WTC11 (cell line): ENCODE results near the gene ZSWIM6.

Source experiments
- E2F4 ChIP-seq: sonication (generic); formaldehyde crosslinking; IDR thresholded peaks from 2 replicates; pipeline ENCODE4 v1.8.1; 2022; ENCODE audit warnings: low read depth, mild to moderate bottlenecking, moderate library complexity, missing genetic modification reagents, borderline replicate concordance
- ELF4 ChIP-seq: sonication (generic); formaldehyde crosslinking; IDR thresholded peaks from 2 replicates; pipeline ENCODE4 v1.8.1; 2022; ENCODE audit warnings: low read depth, mild to moderate bottlenecking, moderate library complexity, missing genetic modification reagents
- KAT7 ChIP-seq: sonication (generic); formaldehyde crosslinking; IDR thresholded peaks from 2 replicates; pipeline ENCODE4 v1.8.1; 2023; ENCODE audit warnings: missing genetic modification reagents, mild to moderate bottlenecking, borderline replicate concordance

- TF ChIP-seq KAT7 (CRISPR knock-in tag) (no peak), E2F4 (no peak), ELF4 (no peak)
Observed at GRCh38 chr5:61578858-61579503, 246.9 kb downstream of the ZSWIM6 start.
